Urinary bladder (tissue), 4 donors: ENCODE results near the gene ZBTB39. TPM values are rescaled to one million over a fixed set of nuclear protein-coding genes. Genes with fewer than 3 reads are reported as not detected.
"Not testable (repeated sequence)": the region's sequence is repeated elsewhere in the genome, so short reads cannot be mapped to it uniquely, and the experiment has no call there.

Experiments
- DNase-seq: peaks from one replicate; pipeline ENCODE4 v3.0.0-alpha.2; 2015; ENCODE audit errors: extremely low spot score
- H3K27ac ChIP-seq: one replicate; pipeline ENCODE4 v1.5.1; 2013; ENCODE audit warnings: low read depth, mild to moderate bottlenecking, moderate library complexity
- H3K36me3 ChIP-seq: one replicate; pipeline ENCODE4 v1.6.1; 2013; ENCODE audit warnings: mild to moderate bottlenecking, moderate library complexity; ENCODE audit not compliant: insufficient read depth
- H3K4me1 ChIP-seq: one replicate; pipeline ENCODE4 v1.6.1; 2013; ENCODE audit warnings: mild to moderate bottlenecking, moderate library complexity; ENCODE audit not compliant: insufficient read depth
- H3K4me3 ChIP-seq: one replicate; pipeline ENCODE4 v1.5.1; 2013; ENCODE audit warnings: low read depth, low read length
- WGBS: extraction: QIAGEN DNeasy Blood & Tissue Kit; methylation state at CpG from one replicate; pipeline ENCODE4 v1.1.7; 2013; 5-methylcytosine and 5-hydroxymethylcytosine counted together
- polyA plus RNA-seq: library from polyadenylated mRNA; stranded (reverse); fragments of 200-250 nt; gene quantifications from one replicate; pipeline ENCODE4 v1.2.3, GENCODE V29; 2013
- total RNA-seq: library from RNA; depleted of rRNA; stranded (reverse); fragments of >200 nt; gene quantifications from one replicate; pipeline ENCODE4 v1.2.3, GENCODE V29; 2014
- donor health status: healthy with polysubstance abuse.
- donor health status: healthy.

Gene ZBTB39
- total and polyA plus RNA-seq, 2 donors, result 4.1 to 6.8 TPM

GRCh38 chr12:57042695-57043094 lies 36.3 kb upstream of the ZBTB39 start:
- Histone ChIP-seq H3K4me1 (no peaks in the 10 kb centered on the region), H3K36me3 (no peaks in the 10 kb centered on the region), H3K4me3 (no peak overlapping the region), H3K27ac (no peak overlapping the region)
- DNase-seq, result no peak
- 93% methylated on average over 2 of the region's 2 CpGs for WGBS

- no peaks in the 10 kb centered on the region for H3K36me3 ChIP-seq
- no peak overlapping the region for H3K4me3 ChIP-seq
- no peaks in the 10 kb centered on the region for H3K4me1 ChIP-seq
- 60% methylated on average over 2 of the region's 2 CpGs for WGBS
- H3K27ac ChIP-seq, result no peak overlapping the region
- DNase-seq, result no peak
These were observed 34.4 kb upstream of the ZBTB39 start for GRCh38 chr12:57040750-57041149.

- Histone ChIP-seq H3K27ac (no peak overlapping the region), H3K4me3 (no peak overlapping the region), H3K36me3 (no peaks in the 10 kb centered on the region), H3K4me1 (no peaks in the 10 kb centered on the region)
- no peak for DNase-seq
- WGBS, result 85% methylated on average over 4 of the region's 4 CpGs
These were observed 33.9 kb upstream of the ZBTB39 start for GRCh38 chr12:57040211-57040610.

GRCh38 chr12:57039016-57039798 lies 32.9 kb upstream of the ZBTB39 start:
- H3K36me3 ChIP-seq, result no peaks in the 10 kb centered on the region
- H3K27ac ChIP-seq, result no peak overlapping the region
- no peak overlapping the region for H3K4me3 ChIP-seq
- no peak for DNase-seq
- 78% methylated on average over 9 of the region's 9 CpGs for WGBS
- no peaks in the 10 kb centered on the region for H3K4me1 ChIP-seq

- H3K36me3 ChIP-seq, result no peaks in the 10 kb centered on the region
- no peaks in the 10 kb centered on the region for H3K4me1 ChIP-seq
- no peak overlapping the region for H3K27ac ChIP-seq
- H3K4me3 ChIP-seq, result no peak overlapping the region
- 63% methylated on average over 3 of the region's 3 CpGs for WGBS
- DNase-seq, result no peak
These were observed 30.9 kb upstream of the ZBTB39 start for GRCh38 chr12:57037264-57037663.

GRCh38 chr12:57033431-57033830 lies 27.1 kb upstream of the ZBTB39 start:
- 89% methylated on average over 3 of the region's 3 CpGs for whole genome bisulfite sequencing
- DNase-seq, result no peak

GRCh38 chr12:57031789-57032188 lies 25.4 kb upstream of the ZBTB39 start:
- WGBS, result 85% methylated on average over 7 of the region's 7 CpGs
- no peak overlapping the region for H3K4me3 ChIP-seq
- DNase-seq, result no peak

More at GRCh38 chr12:57033431-57033830, 27.1 kb upstream of the ZBTB39 start:
- H3K36me3 ChIP-seq, result no peaks in the 10 kb centered on the region
- H3K4me1 ChIP-seq, result no peaks in the 10 kb centered on the region
- no peak overlapping the region for H3K27ac ChIP-seq
- H3K4me3 ChIP-seq, result no peak overlapping the region

GRCh38 chr12:57031138-57031725 lies 24.9 kb upstream of the ZBTB39 start:
- no peaks in the 10 kb centered on the region for H3K4me1 ChIP-seq
- peak; percentile 51 for DNase-seq
- H3K4me3 ChIP-seq, result no peak overlapping the region
- H3K27ac ChIP-seq, result no peak overlapping the region
- no peaks in the 10 kb centered on the region for H3K36me3 ChIP-seq
- WGBS, result 38% methylated on average over 2 of the region's 2 CpGs

More at GRCh38 chr12:57031789-57032188, 25.4 kb upstream of the ZBTB39 start:
- no peak overlapping the region for H3K27ac ChIP-seq
- no peaks in the 10 kb centered on the region for H3K4me1 ChIP-seq
- no peaks in the 10 kb centered on the region for H3K36me3 ChIP-seq

- Histone ChIP-seq H3K4me3 (no peak overlapping the region), H3K36me3 (no peaks in the 10 kb centered on the region), H3K4me1 (no peaks in the 10 kb centered on the region), H3K27ac (no peak overlapping the region)
- no peak for DNase-seq
- WGBS, result 92% methylated on average over 7 of the region's 7 CpGs
These were observed 23.1 kb upstream of the ZBTB39 start for GRCh38 chr12:57029457-57029856.

GRCh38 chr12:57027805-57028153 lies 21.4 kb upstream of the ZBTB39 start:
- 76% methylated on average over 5 of the region's 5 CpGs for whole genome bisulfite sequencing
- no peak overlapping the region for H3K27ac ChIP-seq
- H3K4me1 ChIP-seq, result no peaks in the 10 kb centered on the region
- no peak for DNase-seq
- no peak overlapping the region for H3K4me3 ChIP-seq
- H3K36me3 ChIP-seq, result no peaks in the 10 kb centered on the region

- 58% methylated on average over 13 of the region's 13 CpGs for WGBS
- H3K27ac ChIP-seq, result no peak overlapping the region
- no peaks in the 10 kb centered on the region for H3K36me3 ChIP-seq
- no peak overlapping the region for H3K4me3 ChIP-seq
- no peaks in the 10 kb centered on the region for H3K4me1 ChIP-seq
- no peak for DNase-seq
These were observed 20.9 kb upstream of the ZBTB39 start for GRCh38 chr12:57027011-57027804.

- DNase-seq, result no peak
- Histone ChIP-seq H3K27ac (no peak overlapping the region), H3K4me1 (no peaks in the 10 kb centered on the region), H3K36me3 (no peaks in the 10 kb centered on the region), H3K4me3 (no peak overlapping the region)
- 68% methylated on average over 2 of the region's 2 CpGs for WGBS
These were observed 18.9 kb upstream of the ZBTB39 start for GRCh38 chr12:57025196-57025595.

GRCh38 chr12:57022324-57022723 lies 16.0 kb upstream of the ZBTB39 start:
- not testable (repeated sequence) for DNase-seq, H3K4me3 ChIP-seq, H3K36me3 ChIP-seq, H3K27ac ChIP-seq, H3K4me1 ChIP-seq
- 69% methylated on average over 5 of the region's 5 CpGs for WGBS
